ENCODE measurements around the gene DENND4B.
A peak's percentile ranks its signal among the peaks of the same experiment; 100 is the strongest.

Gene DENND4B

DNA sequence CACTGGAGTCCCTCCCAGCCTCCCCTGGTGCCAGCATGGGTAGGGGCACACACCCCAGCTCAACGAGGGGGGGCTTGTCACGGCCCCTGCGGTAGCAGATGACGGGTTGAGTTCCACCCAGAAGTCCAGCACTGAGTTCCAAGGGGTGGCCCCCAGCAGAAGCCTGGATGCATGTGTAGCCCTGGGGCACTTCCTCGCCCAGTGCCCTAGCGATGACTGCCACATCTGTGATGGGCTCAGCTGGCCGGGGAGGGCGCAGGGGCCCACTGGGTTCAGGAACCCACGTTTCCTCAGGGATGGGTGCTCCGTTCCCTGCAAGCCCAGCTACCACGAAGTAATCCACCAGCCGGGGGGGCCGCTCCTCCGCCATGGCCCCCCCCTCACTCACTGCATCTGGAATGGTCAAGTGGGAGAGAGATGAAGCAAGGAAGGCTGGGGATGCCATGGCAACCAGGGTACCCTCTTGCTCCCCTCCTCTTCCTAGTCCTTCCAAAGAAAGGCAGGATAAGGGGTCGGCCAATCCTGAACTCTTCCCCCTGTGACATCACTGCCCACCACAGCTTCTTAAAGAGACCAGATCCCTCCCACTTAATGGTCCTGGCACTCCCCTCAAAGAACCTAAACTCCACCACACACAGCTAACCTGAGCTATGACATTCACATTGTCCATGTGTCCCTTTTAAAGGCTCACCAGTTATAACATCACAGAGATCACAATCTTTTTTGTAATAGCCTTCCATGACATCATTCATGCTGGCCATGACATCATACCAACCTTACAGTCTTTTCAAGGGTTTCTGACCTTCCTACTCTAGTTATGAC is 2.3 kb downstream of the DENND4B start:
- no peak for DNase-seq

- no peak for DNase-seq
These were observed 3.6 kb downstream of the DENND4B start for GRCh38 chr1:153942766-153943549.

DNA sequence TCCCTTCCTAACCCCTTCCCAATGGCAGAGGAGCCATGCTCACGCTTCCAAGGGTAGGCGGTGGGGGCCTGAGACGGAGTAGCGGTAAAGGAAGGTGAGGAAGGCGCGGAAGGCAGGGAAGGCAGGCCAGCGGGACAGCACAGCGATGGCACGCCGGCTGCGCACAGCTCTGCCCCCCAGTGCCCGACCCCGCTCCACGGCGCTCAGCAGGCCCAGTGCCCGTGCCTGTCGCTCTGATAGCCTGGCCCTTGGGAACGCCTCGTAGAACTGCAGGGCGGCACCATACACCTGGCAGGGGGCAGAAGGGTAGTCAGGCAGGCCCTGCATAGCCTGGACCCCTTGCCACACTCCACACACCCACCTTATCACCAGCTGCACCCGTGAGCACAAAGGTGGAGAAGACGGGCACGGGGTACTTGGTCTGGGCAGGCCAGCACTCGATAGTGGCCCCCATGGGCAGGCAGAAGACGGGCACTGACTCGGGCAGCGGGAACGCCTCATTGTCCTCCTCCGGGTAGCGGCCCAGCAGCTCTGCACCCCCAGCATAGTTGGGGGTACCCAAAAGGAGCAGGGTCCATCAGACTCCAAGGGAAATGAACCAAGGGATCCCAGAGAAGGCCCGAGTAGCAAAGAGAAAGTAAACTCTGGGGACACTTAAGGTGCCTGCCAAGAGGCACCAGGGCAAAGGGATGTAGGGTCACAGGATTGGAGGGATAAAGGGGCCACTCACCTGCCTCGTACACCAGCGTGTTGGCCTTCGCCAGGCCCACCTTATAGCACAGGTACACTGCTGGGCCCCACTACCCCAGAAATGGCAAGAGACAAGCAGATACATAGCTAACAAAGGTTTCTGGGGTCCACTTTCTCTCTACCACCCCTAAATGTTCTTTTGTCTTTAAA is 4.4 kb downstream of the DENND4B start:
- DNase-seq: no peak

GRCh38 chr1:153940756-153941155 is 5.8 kb downstream of the DENND4B start:
- no peak for DNase-seq

GRCh38 chr1:153939476-153939875 is 7.0 kb downstream of the DENND4B start:
- no peak for DNase-seq

DNA sequence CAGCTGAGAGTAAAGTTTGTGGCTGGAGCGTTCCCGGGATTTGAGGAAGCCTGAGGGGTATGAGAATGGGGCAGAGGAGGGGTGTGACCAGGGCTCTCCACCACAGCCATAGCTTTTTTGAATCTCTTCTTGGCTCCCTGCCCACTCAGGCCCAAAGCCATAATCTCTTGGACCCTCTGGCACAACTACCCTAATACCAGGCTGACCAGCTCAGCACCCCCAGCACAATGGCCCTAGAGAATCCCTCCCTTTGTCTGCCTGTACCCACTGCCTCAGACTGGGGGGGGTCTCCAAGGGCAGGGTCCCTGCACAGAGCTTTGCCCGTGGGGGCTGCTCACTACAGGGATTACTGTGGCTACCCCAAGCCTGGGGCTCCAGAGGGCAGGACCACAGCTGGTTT is 7.5 kb downstream of the DENND4B start:
- no peak for DNase-seq

DNA sequence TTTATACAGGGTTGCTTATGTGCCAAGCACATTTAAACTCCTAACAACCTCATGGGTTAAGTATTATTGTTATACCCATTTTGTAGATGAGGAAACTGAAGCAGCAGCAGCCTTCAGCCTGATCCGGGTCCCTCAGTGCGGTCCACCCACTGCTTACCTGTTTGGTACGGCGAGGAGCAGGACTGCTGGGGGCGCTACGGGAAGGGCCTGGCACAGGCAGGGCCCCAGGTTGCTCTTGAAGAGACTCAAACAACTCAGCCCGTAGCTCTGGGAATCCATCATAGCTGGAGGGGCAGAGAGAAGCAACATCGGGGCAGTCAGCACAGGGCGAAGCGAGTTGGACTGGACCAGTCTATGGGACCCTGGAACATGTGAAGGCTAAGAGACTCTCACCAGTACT is 9.2 kb downstream of the DENND4B start:
- no peak for DNase-seq

- no peak for DNase-seq
These were observed 10.3 kb downstream of the DENND4B start for GRCh38 chr1:153936011-153936802.

GRCh38 chr1:153934746-153935145 is 11.8 kb downstream of the DENND4B start:
- no peak for DNase-seq

DNA sequence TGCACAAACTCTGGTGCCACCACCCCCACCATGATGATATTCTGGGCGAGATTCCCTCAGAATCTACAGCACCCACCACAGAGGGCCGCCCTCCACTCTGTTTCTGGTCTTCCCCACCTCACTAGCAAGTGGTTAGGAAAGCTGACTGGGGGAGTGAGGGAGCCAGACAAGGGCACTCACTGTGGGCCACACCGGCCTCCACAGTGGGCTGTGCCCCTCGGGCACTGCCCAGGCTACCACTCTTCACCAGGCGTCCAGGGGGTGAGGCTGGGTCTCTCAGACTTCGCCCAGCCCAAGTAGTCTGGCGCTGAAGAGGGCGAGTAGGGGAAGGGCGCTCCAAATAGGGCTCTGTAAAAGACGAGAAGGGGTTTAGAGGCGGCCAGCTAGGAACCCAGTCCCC is 12.6 kb downstream of the DENND4B start:
- no peak for DNase-seq

GRCh38 chr1:153933430-153933829 is 13.1 kb downstream of the DENND4B start:
- DNase-seq: no peak

DNA sequence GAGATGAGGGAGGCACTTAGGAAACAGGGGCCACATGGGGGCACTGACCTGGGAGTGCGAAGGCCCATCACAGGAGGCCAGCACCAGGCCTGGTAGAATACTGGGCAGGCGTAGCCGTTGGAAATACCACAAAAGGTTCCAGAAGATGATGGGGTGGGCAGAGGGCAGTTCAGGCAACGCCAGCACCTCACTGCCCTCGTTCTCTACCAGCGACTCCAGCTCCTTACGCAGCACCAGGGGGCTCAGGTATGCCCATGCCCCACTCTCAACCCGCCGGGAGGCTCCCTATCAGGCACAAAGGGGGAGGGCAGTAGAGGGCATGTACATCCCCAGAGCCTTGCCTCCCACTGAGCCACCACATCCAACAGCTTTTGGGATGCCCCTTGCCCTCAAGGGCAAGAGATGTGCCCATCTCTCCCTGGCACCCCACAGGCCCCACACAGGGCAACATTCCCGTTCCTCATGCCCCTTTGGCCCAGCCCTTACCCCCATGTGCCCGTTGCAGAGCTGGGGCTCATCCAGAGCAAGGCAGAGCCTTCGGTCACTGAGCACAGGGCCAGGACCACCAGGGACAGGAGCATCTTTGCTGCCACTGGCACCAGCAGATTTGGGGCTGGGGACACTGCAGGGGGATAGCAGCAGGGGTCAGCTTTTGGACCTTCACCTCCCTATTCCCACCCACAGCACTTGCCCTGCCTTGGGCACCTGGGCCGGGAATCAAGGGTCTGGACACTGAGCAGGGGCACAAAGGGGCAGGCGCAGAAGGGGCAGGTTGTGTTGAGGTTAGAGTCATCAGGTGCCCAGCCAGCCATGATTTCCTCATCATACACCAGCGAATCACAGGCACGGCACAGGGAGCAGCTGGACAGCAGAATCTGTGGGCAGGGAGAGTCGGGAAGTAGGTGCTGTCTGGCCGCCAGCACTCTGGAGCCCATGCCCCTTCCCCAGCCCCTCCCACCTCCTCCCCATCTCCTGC is 14.1 kb downstream of the DENND4B start:
- no peak for DNase-seq

- no peak for DNase-seq
These were observed 16.3 kb downstream of the DENND4B start for GRCh38 chr1:153929981-153930948.

GRCh38 chr1:153929426-153929825 is 17.1 kb downstream of the DENND4B start:
- DNase-seq: no peak

- no peak for DNase-seq
These were observed 17.7 kb downstream of the DENND4B start for GRCh38 chr1:153928791-153929341.

- no peak for DNase-seq
These were observed 18.3 kb downstream of the DENND4B start for GRCh38 chr1:153928245-153928644.

GRCh38 chr1:153926405-153926804 is 20.1 kb downstream of the DENND4B start:
- no peak for DNase-seq

- peak; percentile 100 for DNase-seq
These were observed 23.3 kb downstream of the DENND4B start, which contains the start of gene GATAD2B for GRCh38 chr1:153922972-153923925. GATAD2B (minus strand) TSS chr1:153922972; CDS start chr1:153828347, 94,625 bp downstream.

Data from GDM1 (cell line).